GM21786 (cell line): ENCODE data around the gene PTPRG.

ENCODE experiments used
- ATAC-seq: cut with Tn5 transposase; IDR thresholded peaks from one replicate; pipeline ENCODE4 v1.9.1; 2021; ENCODE audit not compliant: unreplicated experiment

Gene PTPRG

GRCh38 chr3:61562042-61562720 lies 810 bp downstream of the PTPRG start:
- ATAC-seq, result no peak

GRCh38 chr3:61562721-61563312 lies 1.4 kb downstream of the PTPRG start:
- ATAC-seq, result no peak

GRCh38 chr3:61563313-61564271 lies 2.2 kb downstream of the PTPRG start:
- no peak for ATAC-seq

GRCh38 chr3:61564395-61565059 lies 3.2 kb downstream of the PTPRG start:
- ATAC-seq, result no peak

- ATAC-seq, result no peak
These were observed 4.2 kb downstream of the PTPRG start for GRCh38 chr3:61565569-61565968.

GRCh38 chr3:61568127-61568526 lies 6.8 kb downstream of the PTPRG start:
- ATAC-seq, result no peak

- ATAC-seq, result no peak
These were observed 8.6 kb downstream of the PTPRG start for GRCh38 chr3:61569856-61570580.

- ATAC-seq, result no peak
These were observed 9.4 kb downstream of the PTPRG start for GRCh38 chr3:61570813-61571212.

- no peak for ATAC-seq
These were observed 10.4 kb downstream of the PTPRG start for GRCh38 chr3:61571516-61572336.

- no peak for ATAC-seq
These were observed 11.5 kb downstream of the PTPRG start for GRCh38 chr3:61572879-61573278.

- no peak for ATAC-seq
These were observed 12.1 kb downstream of the PTPRG start for GRCh38 chr3:61573441-61573840.

- ATAC-seq, result no peak
These were observed 13.5 kb downstream of the PTPRG start for GRCh38 chr3:61574854-61575253.

- ATAC-seq, result no peak
These were observed 14.5 kb downstream of the PTPRG start for GRCh38 chr3:61575893-61576292.

- no peak for ATAC-seq
These were observed 16.4 kb downstream of the PTPRG start for GRCh38 chr3:61577760-61578159.

- no peak for ATAC-seq
These were observed 17.4 kb downstream of the PTPRG start for GRCh38 chr3:61578667-61579367.

GRCh38 chr3:61579685-61580084 lies 18.3 kb downstream of the PTPRG start:
- no peak for ATAC-seq

- no peak for ATAC-seq
These were observed 19.7 kb downstream of the PTPRG start for GRCh38 chr3:61580982-61581643.

GRCh38 chr3:61582287-61582686 lies 20.9 kb downstream of the PTPRG start:
- ATAC-seq, result no peak

- ATAC-seq, result no peak
These were observed 21.5 kb downstream of the PTPRG start for GRCh38 chr3:61582846-61583245.
